ENCODE data around the gene OVCA2. TPM values are rescaled to one million over a fixed set of nuclear protein-coding genes. Genes with fewer than 3 reads are reported as not detected.

Gene OVCA2
- total RNA-seq, 1 donor from 2014 or later, result 25.6 TPM

- peaks cover 18% of the 10 kb centered on the region for H3K4me1 Mint-ChIP-seq
- no peak for TF ChIP-seq CTCF (conservative IDR thresholded peaks at IDR 0.05)
- H3K9me3 Mint-ChIP-seq, result no peaks in the 10 kb centered on the region
- no peaks in the 10 kb centered on the region for H3K36me3 Mint-ChIP-seq (ENCODE audit: low read depth)
- H3K4me3 Mint-ChIP-seq, result peak overlapping the region; percentile 79
- DNase-seq (ENCODE audit: low read depth, low spot score), result no peak
- H3K27ac Mint-ChIP-seq (ENCODE audit: unreplicated experiment), result no peak overlapping the region
- H3K27me3 Mint-ChIP-seq (ENCODE audit: low read depth), result peaks cover 87% of the 10 kb centered on the region
Measured at GRCh38 chr17:2023692-2024571, 17.9 kb upstream of the OVCA2 start.

- peaks cover 18% of the 10 kb centered on the region for H3K4me1 Mint-ChIP-seq
Measured at GRCh38 chr17:2024572-2025219, 17.1 kb upstream of the OVCA2 start.

GRCh38 chr17:2025220-2025621 is 16.6 kb upstream of the OVCA2 start, which contains the start of gene RTN4RL1:
RTN4RL1 (minus strand) TSS chr17:2025334; CDS start chr17:2024865, 469 bp downstream.
- Mint-ChIP-seq H3K27me3 (ENCODE audit: low read depth) (peaks cover 84% of the 10 kb centered on the region), H3K36me3 (ENCODE audit: low read depth) (no peaks in the 10 kb centered on the region), H3K4me1 (peaks cover 14% of the 10 kb centered on the region), H3K9me3 (no peaks in the 10 kb centered on the region), H3K4me3 (peak within 1 kb of the TSS; percentile 79), H3K27ac (ENCODE audit: unreplicated experiment) (no peak within 1 kb of the TSS)
- DNase-seq (ENCODE audit: low read depth, low spot score), result no peak
- TF ChIP-seq CTCF (conservative IDR thresholded peaks at IDR 0.05), result no peak

More at GRCh38 chr17:2024572-2025219, 17.1 kb upstream of the OVCA2 start:
- no peak overlapping the region for H3K27ac Mint-ChIP-seq (ENCODE audit: unreplicated experiment)
- peaks cover 86% of the 10 kb centered on the region for H3K27me3 Mint-ChIP-seq (ENCODE audit: low read depth)
- no peak for DNase-seq (ENCODE audit: low read depth, low spot score)
- TF ChIP-seq CTCF (conservative IDR thresholded peaks at IDR 0.05), result no peak
- H3K36me3 Mint-ChIP-seq (ENCODE audit: low read depth), result no peaks in the 10 kb centered on the region
- H3K4me3 Mint-ChIP-seq, result no peak overlapping the region
- H3K9me3 Mint-ChIP-seq, result no peaks in the 10 kb centered on the region

- DNase-seq (ENCODE audit: low read depth, low spot score), result peak; percentile 67
- no peaks in the 10 kb centered on the region for H3K9me3 Mint-ChIP-seq
- peak overlapping the region; percentile 70 for H3K4me3 Mint-ChIP-seq
- peaks cover 15% of the 10 kb centered on the region for H3K4me1 Mint-ChIP-seq
- TF ChIP-seq CTCF (conservative IDR thresholded peaks at IDR 0.05), result peak; percentile 75
- no peaks in the 10 kb centered on the region for H3K36me3 Mint-ChIP-seq (ENCODE audit: low read depth)
- H3K27me3 Mint-ChIP-seq (ENCODE audit: low read depth), result peaks cover 83% of the 10 kb centered on the region
- H3K27ac Mint-ChIP-seq (ENCODE audit: unreplicated experiment), result no peak overlapping the region
Measured at GRCh38 chr17:2025622-2026309, 16.1 kb upstream of the OVCA2 start.

- DNase-seq (ENCODE audit: low read depth, low spot score), result no peak
- H3K27ac Mint-ChIP-seq (ENCODE audit: unreplicated experiment), result no peak overlapping the region
- TF ChIP-seq CTCF (conservative IDR thresholded peaks at IDR 0.05), result no peak
- H3K4me1 Mint-ChIP-seq, result peaks cover 13% of the 10 kb centered on the region
- H3K9me3 Mint-ChIP-seq, result no peaks in the 10 kb centered on the region
- H3K4me3 Mint-ChIP-seq, result peak overlapping the region; percentile 68
- peaks cover 68% of the 10 kb centered on the region for H3K27me3 Mint-ChIP-seq (ENCODE audit: low read depth)
- H3K36me3 Mint-ChIP-seq (ENCODE audit: low read depth), result no peaks in the 10 kb centered on the region
Measured at GRCh38 chr17:2027528-2028233, 14.1 kb upstream of the OVCA2 start.
